B cell (primary cell): Measurements from ENCODE around the gene DFFA. TPM values are rescaled to one million over a fixed set of nuclear protein-coding genes. Genes with fewer than 3 reads are reported as not detected.

Source experiments
- ATAC-seq: fragments of 200-7000 bp; cut with Tn5 transposase; one replicate; pipeline ENCODE4 v1.10.0; 2021; ENCODE audit warnings: low read depth, mild to moderate bottlenecking, moderate number of reproducible peaks, moderate library complexity
- CTCF ChIA-PET: fragments of 350-600 bp; sonication (Branson Sonifier 250); formaldehyde crosslinking; loops from one replicate; lab custom pipeline; 2021; ENCODE audit warnings: antibody characterized with exemption, inconsistent platforms; lab: Charles Lee
- POLR2A ChIA-PET: fragments of 350-600 bp; sonication (Branson Sonifier 250); formaldehyde crosslinking; loops from one replicate; lab custom pipeline; 2021; ENCODE audit warnings: antibody characterized with exemption; lab: Charles Lee
- DNase-seq: peaks from one replicate; pipeline ENCODE4 v3.0.0; 2013
- H2AFZ ChIP-seq: 2 replicates; pipeline ENCODE4 v1.6.1; 2012; ENCODE audit warnings: mild to moderate bottlenecking, low read depth, low read length; ENCODE audit not compliant: insufficient read depth, poor library complexity, severe bottlenecking
- H3K27ac ChIP-seq, 2 donors: 1 replicate in 1 of 2; 2 replicates in 1 of 2; pipeline ENCODE4 v1.5.1; 2012 to 2013; ENCODE audit warnings: low read length in 2 of 2, mild to moderate bottlenecking in 2 of 2, moderate library complexity in 1 of 2
- H3K27me3 ChIP-seq, 4 experiments: fragments of 200-600 bp in 1 of 4; sonication (generic) in 1 of 4; replicated peaks in 1 of 4; 1 replicate in 2 of 4; 2 replicates in 2 of 4; pipeline versions ENCODE4 v1.6.1 to v1.7.0; 2013 to 2016; ENCODE audit warnings: low read length in 3 of 4, mild to moderate bottlenecking in 2 of 4, mixed read lengths in 1 of 4, moderate library complexity in 1 of 4; ENCODE audit not compliant: insufficient read depth in 4 of 4, control insufficient read depth in 3 of 4; ENCODE audit errors: control extremely low read depth in 1 of 4
- H3K36me3 ChIP-seq, 2 experiments: replicated peaks in 1 of 2; 1 replicate in 1 of 2; 2 replicates in 1 of 2; pipeline versions ENCODE4 v1.6.1 to v1.7.1; 2013; ENCODE audit warnings: low read length in 1 of 2; ENCODE audit not compliant: insufficient read depth in 2 of 2, control insufficient read depth in 1 of 2; ENCODE audit errors: control extremely low read depth in 1 of 2, extremely low read depth in 1 of 2
- H3K4me1 ChIP-seq, 2 donors: fragments of 200-600 bp in 1 of 2; sonication (generic) in 1 of 2; 1 replicate in 1 of 2; 2 replicates in 1 of 2; pipeline versions ENCODE4 v1.5.1 to v1.6.1; 2013 to 2017; ENCODE audit warnings: low read length in 2 of 2; ENCODE audit not compliant: control insufficient read depth in 2 of 2, insufficient read depth in 2 of 2
- H3K4me2 ChIP-seq: replicated peaks from 2 replicates; pipeline ENCODE3; 2012; ENCODE audit warnings: mild to moderate bottlenecking, low read depth, low read length; ENCODE audit not compliant: poor library complexity, severe bottlenecking
- H3K4me3 ChIP-seq, 5 experiments: fragments of 200-600 bp in 1 of 5; sonication (generic) in 1 of 5; 1 replicate in 3 of 5; 2 replicates in 2 of 5; pipeline versions ENCODE4 v1.5.1 to v1.7.0; 2011 to 2016; ENCODE audit warnings: low read length in 4 of 5, mild to moderate bottlenecking in 4 of 5, low read depth in 2 of 5, control low read depth in 1 of 5, moderate library complexity in 1 of 5; ENCODE audit not compliant: insufficient read depth in 1 of 5; ENCODE audit errors: control extremely low read depth in 1 of 5, extremely low read depth in 1 of 5
- H3K79me2 ChIP-seq: fragments of 200-600 bp; sonication (generic); one replicate; pipeline ENCODE4 v1.6.0; 2016; ENCODE audit warnings: low read length; ENCODE audit not compliant: control insufficient read depth, insufficient read depth
- H3K9ac ChIP-seq: fragments of 200-600 bp; sonication (generic); 2 replicates; pipeline ENCODE4 v1.6.1; 2017; ENCODE audit warnings: mild to moderate bottlenecking, low read length, moderate library complexity
- H3K9me3 ChIP-seq, 3 donors: one replicate each; pipeline versions ENCODE4 v1.6.1 to v1.7.1; 2013; ENCODE audit warnings: low read length in 2 of 3; ENCODE audit not compliant: control insufficient read depth in 2 of 3, insufficient read depth in 1 of 3; ENCODE audit errors: control extremely low read depth in 1 of 3
- H4K20me1 ChIP-seq: 2 replicates; pipeline ENCODE4 v1.6.0; 2012; ENCODE audit warnings: mild to moderate bottlenecking, low read length; ENCODE audit not compliant: insufficient read depth, control insufficient read depth, poor library complexity, severe bottlenecking
- H3K27ac Mint-ChIP-seq: one replicate; pipeline ENCODE4 v1.8.0; 2021; ENCODE audit warnings: mixed read lengths
- H3K27me3 Mint-ChIP-seq: one replicate; pipeline ENCODE4 v1.8.0; 2021; ENCODE audit warnings: mixed read lengths
- H3K4me1 Mint-ChIP-seq: one replicate; pipeline ENCODE4 v1.8.0; 2021; ENCODE audit warnings: mixed read lengths
- H3K4me3 Mint-ChIP-seq: one replicate; pipeline ENCODE4 v1.8.0; 2021; ENCODE audit warnings: mixed read lengths
- H3K9me3 Mint-ChIP-seq: one replicate; pipeline ENCODE4 v1.8.0; 2022; ENCODE audit warnings: mixed read lengths; ENCODE audit not compliant: insufficient read depth
- CTCF ChIP-seq: fragments of 200-600 bp; IDR thresholded peaks from one replicate; pipeline ENCODE4 v1.8.0; 2022; ENCODE audit warnings: antibody characterized with exemption, mild to moderate bottlenecking
- EZH2 ChIP-seq: IDR thresholded peaks from 2 replicates; pipeline ENCODE4 v1.6.1; 2012; ENCODE audit warnings: borderline replicate concordance, low read depth, mild to moderate bottlenecking, moderate library complexity, low read length; ENCODE audit not compliant: insufficient read depth, poor library complexity, severe bottlenecking
- WGBS: methylation state at CpG from one replicate; pipeline ENCODE4 v1.1.5; 2013; ENCODE audit warnings: missing lambda C conversion rate; ENCODE audit not compliant: insufficient coverage; 5-methylcytosine and 5-hydroxymethylcytosine counted together
- intact Hi-C: fragments of 100-400 bp; cut with micrococcal nuclease; formaldehyde crosslinking; loops from one replicate; pipeline ENCODE4 v1.10.0; 2022
- polyA plus RNA-seq: library from polyadenylated mRNA; depleted of rRNA; stranded (reverse); fragments of >200 nt; gene quantifications from 2 replicates; pipeline ENCODE4 v1.2.3, GENCODE V29; 2012
- total RNA-seq, 2 donors: library from RNA; stranded (reverse); fragments of 120-200 nt in 1 of 2; gene quantifications; 1 replicate in 1 of 2; 2 replicates in 1 of 2; pipeline versions ENCODE4 v1.2.3 to v1.2.4, GENCODE V29; 2013 to 2022

Gene DFFA
- total and polyA plus RNA-seq, 2 donors (not counting 1 experiment from before 2014, with no cell fraction given), result 12.0 to 30.7 TPM

DNA sequence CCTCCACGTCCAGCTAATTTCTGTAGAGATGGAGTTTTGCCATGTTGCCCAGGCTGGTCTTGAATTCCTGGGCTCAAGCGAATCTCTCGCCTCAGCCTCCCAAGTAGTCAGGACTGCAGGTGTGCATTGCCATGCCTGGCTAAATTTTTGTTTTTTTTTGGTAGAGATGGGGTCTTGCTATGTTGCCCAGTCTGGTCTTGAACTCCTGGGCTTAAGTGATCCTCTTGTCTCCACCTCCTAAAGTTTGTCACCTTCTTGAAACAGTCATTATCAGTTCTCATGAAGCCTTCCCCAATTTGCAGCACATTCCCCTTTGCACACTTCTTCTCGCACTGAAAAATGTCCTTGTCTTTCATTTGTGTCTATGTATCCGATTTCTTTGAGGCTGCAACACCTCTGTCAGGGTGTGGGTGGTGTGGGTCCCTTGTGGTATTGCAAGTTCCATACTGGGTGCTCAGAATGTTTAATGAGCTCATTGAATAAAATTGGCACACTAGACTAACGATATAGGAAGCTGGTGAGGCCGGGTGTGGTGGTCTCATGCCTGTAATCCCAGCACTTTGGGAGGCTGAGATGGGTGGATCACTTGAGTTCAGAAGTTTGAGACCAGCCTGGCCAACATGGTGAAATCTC is 25.4 kb downstream of the DFFA start:
- no peak for DNase-seq
- Histone ChIP-seq H3K9me3 (no peaks in the 10 kb centered on the region), H3K36me3 (peaks cover 0 to 5% of the 10 kb centered on the region in 2 experiments), H2AFZ (no peak overlapping the region), H3K4me3 (no peak overlapping the region), H3K27me3 (no peaks in the 10 kb centered on the region), H4K20me1 (no peaks in the 10 kb centered on the region), H3K9ac (no peak overlapping the region), H3K4me2 (no peak overlapping the region), H3K27ac (no peak overlapping the region), H3K79me2 (no peaks in the 10 kb centered on the region), H3K4me1 (no peaks in the 10 kb centered on the region)
- Mint-ChIP-seq H3K27me3 (no peaks in the 10 kb centered on the region), H3K4me1 (no peaks in the 10 kb centered on the region), H3K4me3 (no peak overlapping the region), H3K9me3 (no peaks in the 10 kb centered on the region), H3K27ac (no peak overlapping the region)
- WGBS, result 96% methylated on average over 6 of the region's 7 CpGs
- POLR2A ChIA-PET, result no interaction called here
- ATAC-seq, result no peak
- intact Hi-C loops, result no loop called here
- TF ChIP-seq CTCF, result no peak
- TF ChIP-seq EZH2, result no peak
- CTCF ChIA-PET, result interaction anchor here (0.7 kb wide), 1 partner anchor 222 kb away, joined by 3 read pairs; no protein-coding TSS in a partner anchor

DNA sequence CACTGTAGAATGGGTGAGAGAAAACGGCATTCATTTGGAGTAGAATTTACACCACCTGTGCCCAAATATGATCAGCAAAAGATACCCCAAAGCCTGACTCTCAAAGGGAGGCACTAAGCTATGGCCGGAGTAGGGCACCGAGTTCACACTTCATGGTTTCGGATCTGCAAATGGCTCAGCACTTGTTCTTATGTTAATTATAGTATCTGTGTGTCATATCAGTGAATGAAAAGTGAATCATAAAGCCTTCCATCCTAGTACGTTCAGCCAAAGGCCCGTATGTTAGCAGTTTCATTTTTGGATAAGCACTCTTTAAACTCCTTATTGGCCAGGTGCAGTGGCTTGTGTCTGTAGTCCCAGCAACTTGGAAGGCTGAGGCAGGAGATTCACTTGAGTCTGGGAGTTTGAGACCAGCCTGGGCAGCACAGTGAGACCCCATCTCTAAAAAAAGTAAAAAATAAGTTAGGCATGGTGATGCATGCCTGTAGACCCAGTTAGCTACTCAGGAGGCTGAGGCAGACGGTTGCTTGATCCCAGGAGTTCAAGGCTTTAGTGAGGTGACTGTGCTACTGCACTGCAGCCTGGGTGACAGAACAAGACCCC is 27.4 kb downstream of the DFFA start:
- H3K79me2 ChIP-seq, result no peaks in the 10 kb centered on the region
- peaks cover 0 to 7% of the 10 kb centered on the region in 2 experiments for H3K36me3 ChIP-seq
- Mint-ChIP-seq H3K27ac (no peak overlapping the region), H3K27me3 (no peaks in the 10 kb centered on the region), H3K4me1 (no peaks in the 10 kb centered on the region), H3K9me3 (no peaks in the 10 kb centered on the region), H3K4me3 (no peak overlapping the region)
- H3K4me1 ChIP-seq, result no peaks in the 10 kb centered on the region
- WGBS, result 100% methylated on average over 2 of the region's 7 CpGs
- DNase-seq (no peak), ATAC-seq (no peak)
- H3K27ac ChIP-seq, result no peak overlapping the region
- intact Hi-C loops, result no loop called here
- H3K27me3 ChIP-seq, result no peaks in the 10 kb centered on the region
- no peaks in the 10 kb centered on the region for H3K9me3 ChIP-seq
- POLR2A ChIA-PET, result no interaction called here
- no peak overlapping the region for H3K9ac ChIP-seq
- CTCF ChIA-PET, result no interaction called here
- no peak for TF ChIP-seq CTCF
- no peak for TF ChIP-seq EZH2
- no peak overlapping the region for H2AFZ ChIP-seq
- H4K20me1 ChIP-seq, result no peaks in the 10 kb centered on the region
- H3K4me3 ChIP-seq, result no peak overlapping the region
- no peak overlapping the region for H3K4me2 ChIP-seq
